ENCODE measurements around the gene MACROD2.

GRCh38 chr20:14597206-14597715 lies 601.9 kb downstream of the MACROD2 start:
- no peak for TF ChIP-seq CTCF (IDR thresholded peaks at IDR 0.05)
- no peak for TF ChIP-seq POLR2A (IDR thresholded peaks at IDR 0.05)

Measured in body of pancreas (tissue), 4 donors.